ENCODE results near the gene GFPT2. TPM values are rescaled to one million over a fixed set of nuclear protein-coding genes. Genes with fewer than 3 reads are reported as not detected.
A peak's percentile ranks its signal among the peaks of the same experiment; 100 is the strongest.

The GFPT2 gene
- total RNA-seq, 4 donors from 2014 or later = 8.2 to 26.6 (median 11.1) TPM

- DNase-seq = no peak
- no peaks in the 10 kb centered on the region for H3K36me3 ChIP-seq
- no peak overlapping the region for H3K27ac ChIP-seq
- no peaks in the 10 kb centered on the region for H3K27me3 ChIP-seq
- intact Hi-C loops (cut with DNase I) = loop anchor here (2.0 kb wide), 1 partner anchor 176 kb away; no protein-coding TSS in a partner anchor
- no peak overlapping the region for H3K4me3 ChIP-seq (replicated peaks in 1 of 3)
- H3K4me1 ChIP-seq = peaks cover 22 to 25% of the 10 kb centered on the region in 2 donors
- TF ChIP-seq POLR2A (IDR thresholded peaks at IDR 0.05) = no peak
- no peak for TF ChIP-seq CTCF (IDR thresholded peaks at IDR 0.05)
- 83 to 89% methylated on average over 7 of the region's 7 CpGs for WGBS, 2 donors
- no peaks in the 10 kb centered on the region for H3K9me3 ChIP-seq
These were observed 58.7 kb downstream of the GFPT2 start for GRCh38 chr5:180294411-180294810.

DNA sequence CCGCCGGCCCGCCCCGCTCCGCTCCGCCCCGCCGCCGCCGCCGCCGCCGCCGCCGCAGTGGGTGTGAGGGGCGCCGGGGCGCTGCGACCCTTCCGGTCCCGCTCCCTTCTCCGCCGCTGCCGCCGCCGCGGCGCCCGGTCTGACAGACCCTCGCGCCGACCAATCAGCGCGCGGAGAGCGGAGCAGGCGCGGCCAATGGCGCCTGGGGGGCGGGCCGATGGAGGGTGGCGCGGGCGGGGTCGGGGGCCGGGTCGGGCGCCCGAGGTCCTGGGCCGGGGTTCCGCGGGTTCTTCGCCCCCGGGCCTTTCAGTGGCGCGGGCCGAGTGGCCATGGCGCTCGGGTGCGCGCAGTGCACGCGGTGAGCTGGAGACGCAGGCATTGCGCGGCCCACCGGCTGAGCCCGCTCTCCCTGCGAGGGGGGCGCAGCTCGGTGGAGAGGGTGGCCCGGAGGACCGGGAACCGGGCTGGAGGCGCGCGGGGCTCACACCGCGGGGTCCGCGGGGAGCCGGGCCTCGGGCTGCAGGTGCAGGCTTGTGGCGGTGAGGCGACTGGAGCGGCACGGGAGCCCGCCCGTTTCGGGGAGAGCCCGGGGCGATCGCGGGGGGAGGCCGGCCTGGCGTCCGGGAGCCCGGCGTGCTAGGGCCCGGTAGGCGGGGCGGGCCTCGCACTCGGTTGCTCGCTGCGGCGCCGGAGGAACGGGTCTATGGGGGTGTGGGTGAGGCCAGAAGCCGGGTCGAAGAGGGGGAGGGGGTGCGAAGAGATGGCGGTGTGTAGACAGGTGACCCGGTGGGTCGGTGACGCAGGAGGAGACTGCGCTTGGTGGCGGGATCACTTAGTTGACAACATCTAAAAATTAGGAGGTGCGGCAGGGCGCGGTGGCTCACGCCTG lies 60.9 kb downstream of the GFPT2 start, which contains the start of gene MAPK9:
Gene MAPK9, minus strand, starts transcription at position 141 of the 889 bp plus-strand sequence. CDS start 11,522 bp downstream, outside the sequence.
- DNase-seq = peak; percentile 85 to 88
- peak within 1 kb of the TSS; percentile 90 to 98 (median 92) for H3K27ac ChIP-seq
- peaks cover 22 to 28% of the 10 kb centered on the region in 2 donors for H3K4me1 ChIP-seq
- intact Hi-C loops (cut with DNase I) = no loop called here
- H3K9me3 ChIP-seq = no peaks in the 10 kb centered on the region
- TF ChIP-seq POLR2A (IDR thresholded peaks at IDR 0.05) (peak; percentile 44 to 74), CTCF (IDR thresholded peaks at IDR 0.05) (peak in 2 of 6 experiments; percentile 2)
- H3K27me3 ChIP-seq = no peaks in the 10 kb centered on the region
- H3K4me3 ChIP-seq (replicated peaks in 1 of 3) = peak within 1 kb of the TSS; percentile 66 to 99 (median 93)
- no peaks in the 10 kb centered on the region for H3K36me3 ChIP-seq
- WGBS, 2 donors = 0 to 1% methylated on average over 2 to 43 of the region's 122 CpGs

DNA sequence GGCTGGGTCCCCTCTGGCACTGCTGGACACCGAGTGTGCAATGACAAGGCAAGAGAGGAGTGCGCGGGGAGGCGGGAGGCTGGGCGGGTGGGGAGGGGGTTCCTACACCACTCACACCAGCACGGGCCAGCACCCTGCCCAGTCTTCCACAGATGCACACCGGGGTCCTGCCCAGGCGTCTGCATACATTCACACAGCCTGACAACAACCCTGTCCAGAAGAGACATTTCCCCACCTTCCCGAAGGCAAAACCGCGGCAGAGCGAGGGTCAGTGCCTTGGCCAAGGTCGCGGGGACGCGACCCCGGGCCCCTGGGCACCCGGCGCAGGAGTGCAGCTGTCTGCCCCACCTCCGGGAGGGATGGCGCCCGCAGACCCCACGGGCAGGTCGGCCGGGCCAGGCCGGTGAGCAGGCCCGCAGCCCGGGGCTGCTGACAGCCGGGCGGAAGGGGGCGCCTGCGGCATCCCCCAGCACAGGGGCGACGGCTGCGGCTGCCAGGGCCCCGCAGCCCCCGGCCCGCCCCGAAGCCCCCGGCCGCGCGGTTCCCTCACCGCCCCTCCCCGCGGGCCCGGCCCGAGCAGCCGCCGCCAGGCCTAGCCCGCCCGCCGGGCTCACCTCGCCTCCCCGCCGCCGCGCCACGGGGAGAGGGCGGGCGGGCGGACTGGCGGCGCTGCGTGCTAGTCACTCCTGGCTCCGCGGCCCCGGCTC lies 61.7 kb downstream of the GFPT2 start:
- WGBS, 2 donors = 0% methylated on average over 1 of the region's 68 CpGs
- Histone ChIP-seq H3K27ac (peak overlapping the region in 2 of 3 donors; percentile 10 to 28), H3K27me3 (no peaks in the 10 kb centered on the region), H3K4me3 (replicated peaks in 1 of 3) (peak overlapping the region in 2 of 3 donors; percentile 59 to 85), H3K4me1 (peaks cover 22 to 28% of the 10 kb centered on the region in 2 donors), H3K36me3 (no peaks in the 10 kb centered on the region), H3K9me3 (no peaks in the 10 kb centered on the region)
- TF ChIP-seq POLR2A (IDR thresholded peaks at IDR 0.05) = no peak
- peak in 2 of 6 experiments; percentile 2 to 21 for TF ChIP-seq CTCF (IDR thresholded peaks at IDR 0.05)
- peak; percentile 10 to 21 for DNase-seq
- intact Hi-C loops (cut with DNase I) = no loop called here

DNA sequence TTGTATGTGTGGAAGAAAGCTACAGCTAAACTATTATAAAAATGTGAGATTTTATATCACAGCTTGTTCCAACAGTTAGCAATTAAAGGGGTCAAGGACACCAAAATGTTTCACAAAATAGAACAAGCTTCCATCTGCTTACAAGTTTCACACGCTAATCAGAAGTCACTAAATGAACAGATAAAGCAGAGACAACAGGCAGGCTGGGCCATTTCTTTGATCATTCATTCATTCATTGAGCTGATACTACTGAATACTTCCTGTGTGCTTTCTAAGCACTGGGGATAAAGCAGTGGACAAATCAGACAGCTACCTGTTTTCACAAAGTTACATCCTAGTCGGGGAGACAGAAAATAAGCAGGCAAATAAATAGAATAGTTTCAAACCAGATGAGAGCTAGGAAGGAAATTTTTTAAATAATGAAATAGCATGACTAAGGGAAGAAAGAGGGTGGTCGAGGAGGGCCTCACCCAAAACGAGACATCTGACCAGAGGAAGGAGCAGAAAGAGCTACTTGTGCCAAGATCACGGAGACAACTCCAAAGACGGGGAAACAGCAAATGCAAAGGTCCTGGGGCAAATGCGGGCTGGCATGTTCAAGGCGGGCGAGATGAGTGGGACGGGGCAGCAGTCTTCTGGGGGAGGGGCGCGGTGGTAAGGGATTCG lies 62.4 kb downstream of the GFPT2 start:
- Histone ChIP-seq H3K4me3 (replicated peaks in 1 of 3) (peak overlapping the region in 1 of 3 donors; percentile 85), H3K4me1 (peaks cover 22 to 28% of the 10 kb centered on the region in 2 donors), H3K9me3 (no peaks in the 10 kb centered on the region), H3K27me3 (no peaks in the 10 kb centered on the region), H3K36me3 (no peaks in the 10 kb centered on the region), H3K27ac (no peak overlapping the region)
- no peak for TF ChIP-seq CTCF (IDR thresholded peaks at IDR 0.05)
- WGBS, 2 donors = 18 to 22% methylated on average over 13 of the region's 13 CpGs
- DNase-seq = no peak
- intact Hi-C loops (cut with DNase I) = no loop called here
